AG04450 (cell line): ENCODE results near the gene NSD1. TPM values are rescaled to one million over a fixed set of nuclear protein-coding genes. Genes with fewer than 3 reads are reported as not detected.

Experiments
- CTCF ChIA-PET: fragments of 300-600, 350-600 bp; formaldehyde crosslinking; extraction: SDS; loops from one replicate; lab custom pipeline; 2022; ENCODE audit warnings: antibody characterized with exemption, inconsistent platforms; lab: Charles Lee
- POLR2A ChIA-PET: fragments of 350-600 bp; formaldehyde crosslinking; extraction: SDS; loops from one replicate; lab custom pipeline; 2021; ENCODE audit warnings: antibody characterized with exemption, inconsistent platforms; lab: Yijun Ruan, JAX
- DNase-seq: peaks from one replicate; pipeline ENCODE4 v3.0.0-alpha.2; 2011; ENCODE audit warnings: low read depth, low spot score
- H3K27ac ChIP-seq: one replicate; pipeline ENCODE4 v1.5.1; 2012; ENCODE audit warnings: low read depth, low read length, control low read depth
- H3K27me3 ChIP-seq: one replicate; pipeline ENCODE4 v1.6.0; 2012; ENCODE audit warnings: low read length; ENCODE audit not compliant: control insufficient read depth, insufficient read depth
- H3K4me3 ChIP-seq: 2 replicates; pipeline ENCODE4 v1.5.1; 2011; ENCODE audit warnings: mild to moderate bottlenecking, low read depth, low read length, control low read depth
- H3K9me3 ChIP-seq: 2 replicates; pipeline ENCODE4 v1.5.1; 2012; ENCODE audit warnings: low read length; ENCODE audit not compliant: control insufficient read depth, insufficient read depth
- polyA plus RNA-seq: library from polyadenylated mRNA; depleted of rRNA; stranded (reverse); fragments of >200 nt; gene quantifications from 2 replicates; pipeline ENCODE4 v1.2.3, GENCODE V29; 2011
- TF ChIP-seq, protein P1 (sequence below): IDR thresholded peaks from 2 replicates; pipeline ENCODE4 v1.5.1; 2011; ENCODE audit warnings: low read depth, low read length, control low read depth, inconsistent platforms

The NSD1 gene
- polyA plus RNA-seq, 1 experiment: 33.4 TPM

DNA sequence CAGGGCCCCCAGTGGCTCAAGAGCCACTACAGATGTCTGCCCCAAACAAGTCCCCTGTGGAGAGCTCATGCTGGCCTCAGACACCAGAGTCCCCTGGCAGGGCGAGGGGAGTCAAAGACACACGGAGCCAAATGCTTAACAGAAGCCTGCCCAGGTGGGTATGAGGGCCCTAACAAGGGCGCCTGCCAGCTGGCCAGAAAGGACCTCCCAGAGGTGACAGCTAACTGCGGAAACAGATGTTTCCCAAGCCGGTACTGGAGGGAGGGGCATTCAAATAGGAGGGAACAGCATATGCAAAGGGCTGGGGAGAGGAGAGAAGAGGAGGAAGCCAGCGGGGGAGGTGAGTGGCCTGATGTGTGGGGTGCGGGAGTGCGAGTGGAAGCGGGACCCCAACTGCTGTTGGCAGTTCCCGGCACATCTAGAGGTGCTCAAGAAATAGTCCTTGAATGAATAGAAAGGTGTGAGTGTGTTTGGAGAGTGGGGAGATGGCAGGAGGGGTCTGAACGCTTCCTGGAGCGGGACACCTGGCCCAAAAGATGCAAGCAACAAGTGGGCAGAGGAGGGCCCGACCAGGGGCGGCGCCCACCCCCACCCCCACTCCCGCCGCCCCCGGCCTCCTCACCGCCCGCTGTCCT lies 177.3 kb downstream of the NSD1 start:
- Histone ChIP-seq H3K9me3 (no peaks in the 10 kb centered on the region; the same call in 1 of the 2 replicates), H3K27me3 (no peaks in the 10 kb centered on the region), H3K4me3 (peak overlapping the region; percentile 68), H3K27ac (no peak overlapping the region)
- TF ChIP-seq, protein P1, sequence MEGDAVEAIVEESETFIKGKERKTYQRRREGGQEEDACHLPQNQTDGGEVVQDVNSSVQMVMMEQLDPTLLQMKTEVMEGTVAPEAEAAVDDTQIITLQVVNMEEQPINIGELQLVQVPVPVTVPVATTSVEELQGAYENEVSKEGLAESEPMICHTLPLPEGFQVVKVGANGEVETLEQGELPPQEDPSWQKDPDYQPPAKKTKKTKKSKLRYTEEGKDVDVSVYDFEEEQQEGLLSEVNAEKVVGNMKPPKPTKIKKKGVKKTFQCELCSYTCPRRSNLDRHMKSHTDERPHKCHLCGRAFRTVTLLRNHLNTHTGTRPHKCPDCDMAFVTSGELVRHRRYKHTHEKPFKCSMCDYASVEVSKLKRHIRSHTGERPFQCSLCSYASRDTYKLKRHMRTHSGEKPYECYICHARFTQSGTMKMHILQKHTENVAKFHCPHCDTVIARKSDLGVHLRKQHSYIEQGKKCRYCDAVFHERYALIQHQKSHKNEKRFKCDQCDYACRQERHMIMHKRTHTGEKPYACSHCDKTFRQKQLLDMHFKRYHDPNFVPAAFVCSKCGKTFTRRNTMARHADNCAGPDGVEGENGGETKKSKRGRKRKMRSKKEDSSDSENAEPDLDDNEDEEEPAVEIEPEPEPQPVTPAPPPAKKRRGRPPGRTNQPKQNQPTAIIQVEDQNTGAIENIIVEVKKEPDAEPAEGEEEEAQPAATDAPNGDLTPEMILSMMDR: no peak
- DNase-seq: no peak
- CTCF ChIA-PET: interaction anchor here (0.9 to 2.8 kb wide), 18 partner anchors 8 to 197 kb away, joined by 3 to 35 read pairs (median 6); partner anchors contain the start of gene LMAN2
- POLR2A ChIA-PET: no interaction called here

DNA sequence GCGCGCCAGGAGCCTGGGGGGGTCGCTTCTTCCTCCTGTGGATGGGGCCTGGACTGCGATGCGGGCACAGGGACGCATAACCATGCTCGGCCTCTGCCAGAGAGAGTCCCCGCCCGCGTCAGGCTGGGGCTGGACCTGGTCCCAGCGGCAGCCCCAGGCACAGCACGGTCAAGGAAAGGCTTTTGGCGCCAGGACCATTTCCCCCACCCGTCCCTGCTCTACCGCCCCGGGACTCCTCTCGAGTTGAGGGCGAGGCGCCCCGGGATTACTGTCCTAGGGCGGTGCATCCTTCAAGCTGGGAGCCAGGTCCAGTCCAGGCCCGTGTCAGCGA lies 177.8 kb downstream of the NSD1 start:
- no peaks in the 10 kb centered on the region; the same call in 1 of the 2 replicates for H3K9me3 ChIP-seq
- no peak overlapping the region for H3K27ac ChIP-seq
- no peaks in the 10 kb centered on the region for H3K27me3 ChIP-seq
- TF ChIP-seq, protein P1: no peak
- DNase-seq: no peak
- POLR2A ChIA-PET: no interaction called here
- CTCF ChIA-PET: interaction anchor here (2.5 kb wide), 1 partner anchor 11 kb away, joined by 22 read pairs; no protein-coding TSS in a partner anchor
- H3K4me3 ChIP-seq: peak overlapping the region; percentile 68

DNA sequence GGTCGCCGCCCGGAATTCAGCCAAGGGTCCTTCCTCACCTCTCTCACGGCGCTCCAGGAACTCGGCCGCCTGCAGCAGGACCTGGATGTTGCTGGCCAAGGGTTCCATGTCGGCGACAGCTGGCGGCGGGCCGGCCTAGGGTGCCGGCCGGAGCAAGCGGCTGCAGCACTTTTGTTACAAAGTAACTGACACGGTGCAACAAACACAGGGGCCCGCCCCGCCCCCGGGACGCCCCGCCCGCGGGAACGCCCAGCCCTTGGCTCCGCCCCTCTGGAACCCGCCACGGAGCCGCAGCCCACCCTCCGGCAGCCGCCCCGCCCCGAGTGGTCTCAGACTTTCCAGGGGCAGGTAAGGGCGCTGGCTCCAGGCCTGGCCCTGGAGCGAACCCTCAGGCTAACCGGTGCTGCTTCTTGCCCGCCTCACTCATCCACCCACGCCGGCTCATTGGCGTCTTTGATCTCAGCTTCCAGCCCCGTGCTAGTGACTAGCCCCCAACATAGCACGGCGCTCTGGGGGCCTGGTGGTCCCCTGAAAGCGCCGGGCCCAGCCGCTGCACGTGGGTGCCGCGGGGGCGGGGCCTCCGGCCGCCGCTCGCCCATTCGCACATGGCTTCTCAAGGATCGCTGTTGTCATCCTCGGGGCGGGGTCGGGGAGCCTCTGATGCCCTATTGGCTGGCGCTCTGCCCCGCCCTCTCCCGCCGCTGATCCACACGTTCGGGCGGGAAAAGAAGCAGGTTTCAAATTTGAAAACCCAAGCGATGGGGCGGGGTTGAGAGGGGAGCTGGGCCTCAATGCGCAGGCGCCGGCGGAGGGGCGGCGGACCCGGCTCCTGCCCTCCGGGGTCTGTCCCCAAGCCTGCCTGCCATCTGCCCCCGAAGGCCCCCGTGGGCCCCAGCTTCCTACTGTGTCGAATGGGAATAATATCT lies 178.4 kb downstream of the NSD1 start, which contains the start of gene MXD3:
TSS of gene MXD3 (minus strand) at position 176 of the 926 bp plus-strand sequence. CDS start at position 108, 68 bp downstream.
- Histone ChIP-seq H3K27ac (peak within 1 kb of the TSS; percentile 78), H3K4me3 (peak within 1 kb of the TSS; percentile 68), H3K9me3 (no peaks in the 10 kb centered on the region; the same call in 1 of the 2 replicates), H3K27me3 (no peaks in the 10 kb centered on the region)
- POLR2A ChIA-PET: interaction anchor here (0.6 to 1.3 kb wide), 5 partner anchors 8 to 186 kb away, joined by 3 to 7 read pairs (median 3); partner anchors contain the start of genes LMAN2, PDLIM7, PRELID1 and RAB24
- peak; percentile 77 for DNase-seq
- CTCF ChIA-PET: no interaction called here
- TF ChIP-seq, protein P1: no peak

DNA sequence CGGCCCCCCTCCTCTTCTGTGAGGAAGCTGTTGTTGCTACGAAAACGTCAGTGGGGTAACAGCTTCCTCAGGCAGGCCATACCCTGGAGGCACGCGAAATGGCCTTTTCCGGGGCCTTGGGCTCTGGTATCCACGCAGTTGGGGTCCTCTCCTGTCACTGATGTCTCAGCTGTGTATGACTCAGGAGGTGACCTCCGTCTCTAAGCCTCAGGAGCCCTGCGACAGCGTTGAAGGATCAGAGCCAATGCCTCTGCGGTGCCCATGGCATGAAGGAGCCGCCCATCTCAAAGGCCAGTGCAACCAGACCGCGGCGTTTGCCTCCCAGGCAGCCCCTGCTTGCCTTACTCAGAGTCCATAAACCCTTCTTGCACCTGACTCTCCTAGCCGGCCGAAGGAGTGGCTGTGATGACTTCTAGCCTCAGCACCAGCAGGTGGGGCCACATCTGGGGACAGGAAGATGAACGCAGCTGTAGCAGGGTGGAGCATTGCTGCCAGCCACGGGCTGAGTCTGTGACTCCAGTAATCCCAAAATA lies 179.1 kb downstream of the NSD1 start:
- Histone ChIP-seq H3K27ac (no peak overlapping the region), H3K9me3 (no peaks in the 10 kb centered on the region; the same call in 1 of the 2 replicates), H3K27me3 (no peaks in the 10 kb centered on the region), H3K4me3 (peak overlapping the region; percentile 33)
- ChIA-PET CTCF (no interaction called here), POLR2A (interaction anchor here (0.6 to 1.3 kb wide), 5 partner anchors 9 to 185 kb away, joined by 3 to 7 read pairs (median 3); partner anchors contain the start of genes LMAN2, PDLIM7, PRELID1 and RAB24)
- DNase-seq: no peak
- TF ChIP-seq, protein P1: no peak
